H9 (cell line): ENCODE results near the gene DGKH. TPM values are rescaled to one million over a fixed set of nuclear protein-coding genes. Genes with fewer than 3 reads are reported as not detected.

Experiments used
- DNase-seq: peaks from one replicate; pipeline ENCODE4 v3.0.0-alpha.2; 2017
- H2AFZ ChIP-seq: one replicate; pipeline ENCODE4 v1.6.1; 2013; ENCODE audit warnings: mild to moderate bottlenecking, low read length, control low read depth, moderate library complexity
- H2AK5ac ChIP-seq: 2 replicates; pipeline ENCODE4 v1.6.1; 2013; ENCODE audit warnings: low read length, control low read depth, mixed read lengths; ENCODE audit not compliant: insufficient read length
- H2BK120ac ChIP-seq: one replicate; pipeline ENCODE4 v1.6.1; 2013; ENCODE audit warnings: low read depth, mild to moderate bottlenecking, low read length, control low read depth, inconsistent platforms; ENCODE audit not compliant: poor library complexity, severe bottlenecking
- H2BK12ac ChIP-seq: 2 replicates; pipeline ENCODE4 v1.6.1; 2013; ENCODE audit warnings: low read length, control low read depth, mixed read lengths, low read depth; ENCODE audit not compliant: insufficient read length
- H2BK15ac ChIP-seq: 2 replicates; pipeline ENCODE4 v1.6.1; 2013; ENCODE audit warnings: low read depth, low read length, control low read depth
- H2BK20ac ChIP-seq: one replicate; pipeline ENCODE4 v1.6.1; 2013; ENCODE audit warnings: low read depth, mild to moderate bottlenecking, low read length, control low read depth, inconsistent platforms; ENCODE audit not compliant: poor library complexity, severe bottlenecking
- H2BK5ac ChIP-seq: 2 replicates; pipeline ENCODE4 v1.6.1; 2013; ENCODE audit warnings: low read length, control low read depth, mixed read lengths; ENCODE audit not compliant: insufficient read length
- H3K14ac ChIP-seq: 2 replicates; pipeline ENCODE4 v1.6.1; 2013; ENCODE audit warnings: low read length, control low read depth; ENCODE audit not compliant: insufficient read depth
- H3K18ac ChIP-seq: 2 replicates; pipeline ENCODE4 v1.6.1; 2013; ENCODE audit warnings: low read depth, mild to moderate bottlenecking, mixed read lengths, low read length, control low read depth; ENCODE audit not compliant: insufficient read length
- H3K23ac ChIP-seq: 2 replicates; pipeline ENCODE4 v1.6.1; 2013; ENCODE audit warnings: low read length, control low read depth, mixed read lengths, low read depth; ENCODE audit not compliant: insufficient read length
- H3K23me2 ChIP-seq: 2 replicates; pipeline ENCODE4 v1.6.1; 2013; ENCODE audit warnings: low read depth, mild to moderate bottlenecking, mixed read lengths, low read length, control low read depth; ENCODE audit not compliant: insufficient read length, poor library complexity, severe bottlenecking
- H3K27ac ChIP-seq: 2 replicates; pipeline ENCODE4 v1.5.1; 2013; ENCODE audit warnings: low read length, control low read depth, mixed read lengths, low read depth; ENCODE audit not compliant: insufficient read length
- H3K27me3 ChIP-seq: 2 replicates; pipeline ENCODE4 v1.6.1; 2013; ENCODE audit warnings: low read length, control low read depth, inconsistent platforms; ENCODE audit not compliant: insufficient read depth
- H3K4ac ChIP-seq: 2 replicates; pipeline ENCODE4 v1.6.1; 2013; ENCODE audit warnings: low read depth, mild to moderate bottlenecking, control low read depth, inconsistent platforms, low read length, moderate library complexity
- H3K4me1 ChIP-seq: 2 replicates; pipeline ENCODE4 v1.6.1; 2013; ENCODE audit warnings: low read length, control low read depth, inconsistent platforms; ENCODE audit not compliant: insufficient read depth
- H3K4me2 ChIP-seq: 2 replicates; pipeline ENCODE4 v1.6.1; 2013; ENCODE audit warnings: low read length, control low read depth, mixed read lengths; ENCODE audit not compliant: insufficient read length, insufficient read depth
- H3K56ac ChIP-seq: 2 replicates; pipeline ENCODE4 v1.6.1; 2013; ENCODE audit warnings: low read depth, mild to moderate bottlenecking, mixed read lengths, low read length, control low read depth; ENCODE audit not compliant: insufficient read length
- H3K79me1 ChIP-seq: 2 replicates; pipeline ENCODE4 v1.6.1; 2013; ENCODE audit warnings: low read depth, mild to moderate bottlenecking, moderate library complexity, low read length, control low read depth, inconsistent platforms; ENCODE audit not compliant: insufficient read depth, poor library complexity, severe bottlenecking
- H3K79me2 ChIP-seq: 2 replicates; pipeline ENCODE4 v1.6.1; 2013; ENCODE audit warnings: low read length, control low read depth, inconsistent platforms; ENCODE audit not compliant: insufficient read depth
- H3K9ac ChIP-seq: 2 replicates; pipeline ENCODE4 v1.6.1; 2013; ENCODE audit warnings: low read length, control low read depth, mixed read lengths; ENCODE audit not compliant: insufficient read length; ENCODE audit errors: extremely low read depth
- H3K9me3 ChIP-seq: one replicate; pipeline ENCODE4 v1.6.1; 2013; ENCODE audit warnings: low read depth, low read length, inconsistent platforms; ENCODE audit not compliant: control insufficient read depth
- H3T11ph ChIP-seq: one replicate; pipeline ENCODE4 v1.6.1; 2013; ENCODE audit warnings: mild to moderate bottlenecking, low read length, control low read depth, inconsistent platforms
- H4K20me1 ChIP-seq: one replicate; pipeline ENCODE4 v1.6.1; 2013; ENCODE audit not compliant: control insufficient read depth, insufficient read length, insufficient read depth
- H4K5ac ChIP-seq: 2 replicates; pipeline ENCODE4 v1.6.1; 2013; ENCODE audit warnings: low read depth, mild to moderate bottlenecking, mixed read lengths, low read length, control low read depth; ENCODE audit not compliant: insufficient read length
- H4K8ac ChIP-seq: replicated peaks from 2 replicates; pipeline ENCODE4 v1.6.1; 2013; ENCODE audit warnings: low read length, control low read depth, mixed read lengths, low read depth; ENCODE audit not compliant: insufficient read length
- H4K91ac ChIP-seq: 2 replicates; pipeline ENCODE4 v1.6.1; 2013; ENCODE audit warnings: low read depth, mild to moderate bottlenecking, moderate library complexity, mixed read lengths, low read length, control low read depth; ENCODE audit not compliant: insufficient read length
- H3K27ac Mint-ChIP-seq, 3 experiments: 2 replicates in 2 of 3; 3 replicates in 1 of 3; pipeline ENCODE4 v1.8.0; 2020 to 2021; ENCODE audit warnings: mixed read lengths in 3 of 3, mild to moderate bottlenecking in 1 of 3, moderate library complexity in 1 of 3
- H3K27me3 Mint-ChIP-seq: 2 replicates; pipeline ENCODE4 v1.8.0; 2021; ENCODE audit warnings: low read depth, mild to moderate bottlenecking, moderate library complexity, mixed read lengths
- H3K36me3 Mint-ChIP-seq, 3 experiments: 2 replicates in 2 of 3; 3 replicates in 1 of 3; pipeline ENCODE4 v1.8.0; 2020 to 2021; ENCODE audit warnings: low read depth in 3 of 3, mixed read lengths in 3 of 3; ENCODE audit not compliant: insufficient read depth in 1 of 3
- H3K4me1 Mint-ChIP-seq, 2 experiments: 2 replicates each; pipeline ENCODE4 v1.8.0; 2020; ENCODE audit warnings: mixed read lengths in 2 of 2
- H3K4me3 Mint-ChIP-seq, 2 experiments: 2 replicates in 1 of 2; 3 replicates in 1 of 2; pipeline ENCODE4 v1.8.0; 2020 to 2021; ENCODE audit warnings: mild to moderate bottlenecking in 2 of 2, mixed read lengths in 2 of 2, moderate library complexity in 1 of 2
- H3K9me3 Mint-ChIP-seq, 2 experiments: 2 replicates in 1 of 2; 3 replicates in 1 of 2; pipeline ENCODE4 v1.8.0; 2020; ENCODE audit warnings: mild to moderate bottlenecking in 2 of 2, mixed read lengths in 2 of 2, moderate library complexity in 1 of 2
- WGBS: extraction: QIAGEN DNeasy Blood & Tissue Kit; methylation state at CpG from one replicate; pipeline ENCODE4 v1.1.7; 2013; ENCODE audit warnings: missing lambda C conversion rate, low lambda C conversion rate, mixed read lengths; ENCODE audit not compliant: insufficient read length; ENCODE audit errors: extremely low coverage; 5-methylcytosine and 5-hydroxymethylcytosine counted together
- total RNA-seq: library from RNA; stranded (reverse); gene quantifications from 2 replicates; pipeline ENCODE4 v1.2.1, GENCODE V29; 2021
- TF ChIP-seq, protein P1 (sequence below): fragments of 200-600 bp; sonication (generic); conservative IDR thresholded peaks from 3 replicates; pipeline ENCODE4 v1.8.0; 2021; ENCODE audit warnings: antibody characterized with exemption, mild to moderate bottlenecking

The DGKH gene
- total RNA-seq, 1 experiment from 2014 or later: 8.6 TPM

DNA sequence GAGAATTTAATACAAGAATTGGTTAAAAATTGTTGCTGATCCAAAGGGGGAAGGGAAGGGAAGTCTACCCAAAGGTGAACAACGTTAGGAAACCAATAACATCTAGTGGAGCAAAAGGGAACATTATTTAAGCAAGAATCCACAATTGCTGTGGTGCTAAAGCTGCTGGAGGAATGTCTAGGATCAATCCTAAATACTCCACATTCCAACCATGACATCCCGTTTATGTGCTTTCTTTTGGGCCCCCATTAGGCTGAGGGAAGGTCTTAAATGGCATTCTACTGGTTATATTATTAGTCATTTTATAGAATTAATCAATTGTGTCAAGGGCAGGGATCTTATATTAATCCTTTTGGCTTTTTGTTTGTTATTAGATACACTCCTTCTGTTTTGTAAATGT is 47.6 kb upstream of the DGKH start:
- no peak overlapping the region for H3T11ph ChIP-seq
- H3K9me3 ChIP-seq: no peaks in the 10 kb centered on the region
- no peak overlapping the region for H3K4me3 Mint-ChIP-seq
- no peaks in the 10 kb centered on the region for H3K9me3 Mint-ChIP-seq
- H3K23me2 ChIP-seq: no peaks in the 10 kb centered on the region
- H3K36me3 Mint-ChIP-seq: no peaks in the 10 kb centered on the region
- H2BK12ac ChIP-seq: no peak overlapping the region
- no peak overlapping the region for H4K5ac ChIP-seq
- no peaks in the 10 kb centered on the region for H3K79me2 ChIP-seq
- no peak overlapping the region for H3K27ac ChIP-seq
- H3K4me1 ChIP-seq: peaks cover 8% of the 10 kb centered on the region; the same call in 1 of the 2 replicates
- no peak overlapping the region for H4K8ac ChIP-seq
- no peak overlapping the region for H3K4ac ChIP-seq
- H3K27me3 ChIP-seq: no peaks in the 10 kb centered on the region
- no peak overlapping the region for H3K4me2 ChIP-seq
- H2AFZ ChIP-seq: no peak overlapping the region
- peaks cover 15 to 21% of the 10 kb centered on the region in 2 experiments for H3K4me1 Mint-ChIP-seq
- H2BK20ac ChIP-seq: no peak overlapping the region
- no peak overlapping the region for H2BK120ac ChIP-seq
- no CpG with 5 or more reads among the region's 2 CpGs for WGBS
- no peaks in the 10 kb centered on the region for H4K20me1 ChIP-seq
- DNase-seq: no peak
- no peak overlapping the region for H3K27ac Mint-ChIP-seq
- no peaks in the 10 kb centered on the region for H3K79me1 ChIP-seq
- TF ChIP-seq, protein P1, sequence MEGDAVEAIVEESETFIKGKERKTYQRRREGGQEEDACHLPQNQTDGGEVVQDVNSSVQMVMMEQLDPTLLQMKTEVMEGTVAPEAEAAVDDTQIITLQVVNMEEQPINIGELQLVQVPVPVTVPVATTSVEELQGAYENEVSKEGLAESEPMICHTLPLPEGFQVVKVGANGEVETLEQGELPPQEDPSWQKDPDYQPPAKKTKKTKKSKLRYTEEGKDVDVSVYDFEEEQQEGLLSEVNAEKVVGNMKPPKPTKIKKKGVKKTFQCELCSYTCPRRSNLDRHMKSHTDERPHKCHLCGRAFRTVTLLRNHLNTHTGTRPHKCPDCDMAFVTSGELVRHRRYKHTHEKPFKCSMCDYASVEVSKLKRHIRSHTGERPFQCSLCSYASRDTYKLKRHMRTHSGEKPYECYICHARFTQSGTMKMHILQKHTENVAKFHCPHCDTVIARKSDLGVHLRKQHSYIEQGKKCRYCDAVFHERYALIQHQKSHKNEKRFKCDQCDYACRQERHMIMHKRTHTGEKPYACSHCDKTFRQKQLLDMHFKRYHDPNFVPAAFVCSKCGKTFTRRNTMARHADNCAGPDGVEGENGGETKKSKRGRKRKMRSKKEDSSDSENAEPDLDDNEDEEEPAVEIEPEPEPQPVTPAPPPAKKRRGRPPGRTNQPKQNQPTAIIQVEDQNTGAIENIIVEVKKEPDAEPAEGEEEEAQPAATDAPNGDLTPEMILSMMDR: no peak
- H2BK5ac ChIP-seq: no peak overlapping the region
- no peak overlapping the region for H3K14ac ChIP-seq
- H2AK5ac ChIP-seq: no peak overlapping the region
- no peaks in the 10 kb centered on the region for H3K27me3 Mint-ChIP-seq
- no peak overlapping the region for H3K56ac ChIP-seq
- H3K9ac ChIP-seq: no peak overlapping the region
- no peak overlapping the region for H3K23ac ChIP-seq
- H4K91ac ChIP-seq: no peak overlapping the region
- H2BK15ac ChIP-seq: no peak overlapping the region
- no peak overlapping the region for H3K18ac ChIP-seq
